HCT116 (cell line): ENCODE measurements around the gene SYNE2.

Experiments used
- CBX3 ChIP-seq: IDR thresholded peaks from 2 replicates; pipeline ENCODE4 v1.6.1; 2012; ENCODE audit warnings: low read depth
- CEBPB ChIP-seq: IDR thresholded peaks from 2 replicates; pipeline ENCODE4 v1.6.1; 2012; ENCODE audit warnings: low read depth
- EZH2 ChIP-seq: fragments of 200-600 bp; sonication (generic); IDR thresholded peaks from 2 replicates; pipeline ENCODE4 v1.6.1; 2017; ENCODE audit warnings: antibody characterized with exemption, mixed run types
- EZH2phosphoT487 ChIP-seq: fragments of 200-600 bp; IDR thresholded peaks from 2 replicates; pipeline ENCODE4 v1.6.1; 2018; ENCODE audit warnings: antibody characterized with exemption, borderline replicate concordance
- POLR2A ChIP-seq: IDR thresholded peaks from 2 replicates; pipeline ENCODE4 v1.7.0; 2011; ENCODE audit warnings: borderline replicate concordance; ENCODE audit not compliant: insufficient read depth, insufficient read length; ENCODE audit errors: extremely low read depth
- POLR2AphosphoS5 ChIP-seq: IDR thresholded peaks from 2 replicates; pipeline ENCODE4 v1.6.1; 2011; ENCODE audit warnings: mild to moderate bottlenecking, low read depth, low read length, moderate library complexity
- SP1 ChIP-seq: IDR thresholded peaks from 2 replicates; pipeline ENCODE4 v1.6.1; 2012; ENCODE audit warnings: low read depth
- YY1 ChIP-seq: IDR thresholded peaks from 2 replicates; pipeline ENCODE4 v1.6.1; 2011; ENCODE audit warnings: low read length, low read depth, moderate library complexity, mild to moderate bottlenecking; ENCODE audit not compliant: insufficient replicate concordance; ENCODE audit errors: extremely low read depth
- ZFX ChIP-seq: fragments of 450-650 bp; IDR thresholded peaks from 2 replicates; pipeline ENCODE4 v1.6.1; 2017
- ZNF274 ChIP-seq: fragments of 200-500 bp; sonication (Bioruptor generic); IDR thresholded peaks from 2 replicates; pipeline ENCODE4 v1.6.1; 2014; ENCODE audit warnings: mild to moderate bottlenecking, low read depth, low read length, inconsistent platforms
- TF ChIP-seq, protein P1 (sequence below), 3 experiments: fragments of 200-600 bp in 1 of 3; sonication (generic) in 1 of 3; IDR thresholded peaks in 2 of 3; conservative IDR thresholded peaks in 1 of 3; 2 replicates each; pipeline ENCODE4 v1.5.1; 2012 to 2017; ENCODE audit warnings: low read depth in 2 of 3, low read length in 2 of 3, antibody characterized with exemption in 1 of 3, borderline replicate concordance in 1 of 3, control low read depth in 1 of 3, mild to moderate bottlenecking in 1 of 3, mixed read lengths in 1 of 3, mixed run types in 1 of 3, moderate library complexity in 1 of 3; ENCODE audit not compliant: insufficient read depth in 1 of 3
- TF ChIP-seq, protein P2 (sequence below): IDR thresholded peaks from 2 replicates; pipeline ENCODE4 v1.6.1; 2012
- TF ChIP-seq, protein P3 (sequence below): IDR thresholded peaks from 2 replicates; pipeline ENCODE4 v1.6.1; 2012; ENCODE audit warnings: low read depth
- TF ChIP-seq, protein P4 (sequence below): IDR thresholded peaks from 2 replicates; pipeline ENCODE4 v1.6.1; 2012

DNA sequence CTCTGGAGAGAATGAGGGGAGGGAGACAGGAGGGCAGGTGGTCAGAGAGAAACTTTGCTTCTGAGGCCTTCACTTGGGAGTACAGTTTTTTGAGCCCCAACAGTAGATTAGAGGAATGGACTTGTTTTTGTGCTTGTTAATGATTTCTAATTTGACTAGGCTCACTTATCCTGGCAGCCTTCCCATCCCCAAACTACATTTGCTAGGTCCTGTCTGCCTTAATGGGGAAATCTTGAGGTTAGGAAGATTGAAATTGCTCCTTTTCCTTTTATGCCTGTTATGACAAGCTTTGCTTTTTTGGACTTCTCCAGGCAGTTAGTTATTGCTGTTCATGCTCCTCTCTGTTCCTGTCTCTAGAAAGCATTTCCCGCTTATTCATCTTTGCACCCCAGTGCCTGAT is 37.7 kb downstream of the SYNE2 start:
- TF ChIP-seq POLR2AphosphoS5 = no peak
- TF ChIP-seq, protein P1, sequence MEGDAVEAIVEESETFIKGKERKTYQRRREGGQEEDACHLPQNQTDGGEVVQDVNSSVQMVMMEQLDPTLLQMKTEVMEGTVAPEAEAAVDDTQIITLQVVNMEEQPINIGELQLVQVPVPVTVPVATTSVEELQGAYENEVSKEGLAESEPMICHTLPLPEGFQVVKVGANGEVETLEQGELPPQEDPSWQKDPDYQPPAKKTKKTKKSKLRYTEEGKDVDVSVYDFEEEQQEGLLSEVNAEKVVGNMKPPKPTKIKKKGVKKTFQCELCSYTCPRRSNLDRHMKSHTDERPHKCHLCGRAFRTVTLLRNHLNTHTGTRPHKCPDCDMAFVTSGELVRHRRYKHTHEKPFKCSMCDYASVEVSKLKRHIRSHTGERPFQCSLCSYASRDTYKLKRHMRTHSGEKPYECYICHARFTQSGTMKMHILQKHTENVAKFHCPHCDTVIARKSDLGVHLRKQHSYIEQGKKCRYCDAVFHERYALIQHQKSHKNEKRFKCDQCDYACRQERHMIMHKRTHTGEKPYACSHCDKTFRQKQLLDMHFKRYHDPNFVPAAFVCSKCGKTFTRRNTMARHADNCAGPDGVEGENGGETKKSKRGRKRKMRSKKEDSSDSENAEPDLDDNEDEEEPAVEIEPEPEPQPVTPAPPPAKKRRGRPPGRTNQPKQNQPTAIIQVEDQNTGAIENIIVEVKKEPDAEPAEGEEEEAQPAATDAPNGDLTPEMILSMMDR (IDR thresholded peaks at IDR 0.05 in 2 of 3, conservative IDR thresholded peaks at IDR 0.05 in 1 of 3; ENCODE audit: borderline replicate concordance in 1 of 3, insufficient read depth in 1 of 3, low read depth in 2 of 3, low read length in 2 of 3) = no peak
- TF ChIP-seq SP1 = no peak
- TF ChIP-seq, protein P2, sequence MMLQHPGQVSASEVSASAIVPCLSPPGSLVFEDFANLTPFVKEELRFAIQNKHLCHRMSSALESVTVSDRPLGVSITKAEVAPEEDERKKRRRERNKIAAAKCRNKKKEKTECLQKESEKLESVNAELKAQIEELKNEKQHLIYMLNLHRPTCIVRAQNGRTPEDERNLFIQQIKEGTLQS = no peak
- TF ChIP-seq POLR2A = no peak
- TF ChIP-seq CEBPB = no peak
- no peak for TF ChIP-seq ZNF274
- no peak for TF ChIP-seq EZH2
- no peak for TF ChIP-seq EZH2phosphoT487
- TF ChIP-seq, protein P3, sequence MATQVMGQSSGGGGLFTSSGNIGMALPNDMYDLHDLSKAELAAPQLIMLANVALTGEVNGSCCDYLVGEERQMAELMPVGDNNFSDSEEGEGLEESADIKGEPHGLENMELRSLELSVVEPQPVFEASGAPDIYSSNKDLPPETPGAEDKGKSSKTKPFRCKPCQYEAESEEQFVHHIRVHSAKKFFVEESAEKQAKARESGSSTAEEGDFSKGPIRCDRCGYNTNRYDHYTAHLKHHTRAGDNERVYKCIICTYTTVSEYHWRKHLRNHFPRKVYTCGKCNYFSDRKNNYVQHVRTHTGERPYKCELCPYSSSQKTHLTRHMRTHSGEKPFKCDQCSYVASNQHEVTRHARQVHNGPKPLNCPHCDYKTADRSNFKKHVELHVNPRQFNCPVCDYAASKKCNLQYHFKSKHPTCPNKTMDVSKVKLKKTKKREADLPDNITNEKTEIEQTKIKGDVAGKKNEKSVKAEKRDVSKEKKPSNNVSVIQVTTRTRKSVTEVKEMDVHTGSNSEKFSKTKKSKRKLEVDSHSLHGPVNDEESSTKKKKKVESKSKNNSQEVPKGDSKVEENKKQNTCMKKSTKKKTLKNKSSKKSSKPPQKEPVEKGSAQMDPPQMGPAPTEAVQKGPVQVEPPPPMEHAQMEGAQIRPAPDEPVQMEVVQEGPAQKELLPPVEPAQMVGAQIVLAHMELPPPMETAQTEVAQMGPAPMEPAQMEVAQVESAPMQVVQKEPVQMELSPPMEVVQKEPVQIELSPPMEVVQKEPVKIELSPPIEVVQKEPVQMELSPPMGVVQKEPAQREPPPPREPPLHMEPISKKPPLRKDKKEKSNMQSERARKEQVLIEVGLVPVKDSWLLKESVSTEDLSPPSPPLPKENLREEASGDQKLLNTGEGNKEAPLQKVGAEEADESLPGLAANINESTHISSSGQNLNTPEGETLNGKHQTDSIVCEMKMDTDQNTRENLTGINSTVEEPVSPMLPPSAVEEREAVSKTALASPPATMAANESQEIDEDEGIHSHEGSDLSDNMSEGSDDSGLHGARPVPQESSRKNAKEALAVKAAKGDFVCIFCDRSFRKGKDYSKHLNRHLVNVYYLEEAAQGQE = no peak
- TF ChIP-seq ZFX = no peak
- no peak for TF ChIP-seq CBX3
- TF ChIP-seq, protein P4, sequence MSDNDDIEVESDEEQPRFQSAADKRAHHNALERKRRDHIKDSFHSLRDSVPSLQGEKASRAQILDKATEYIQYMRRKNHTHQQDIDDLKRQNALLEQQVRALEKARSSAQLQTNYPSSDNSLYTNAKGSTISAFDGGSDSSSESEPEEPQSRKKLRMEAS = no peak
- TF ChIP-seq YY1 = no peak
